ENCODE measurements around the gene PLEKHG5. TPM values are rescaled to one million over a fixed set of nuclear protein-coding genes. Genes with fewer than 3 reads are reported as not detected.

PLEKHG5 gene
- total RNA-seq, 2 donors from 2014 or later, result 0.33 to 0.81 TPM

DNA sequence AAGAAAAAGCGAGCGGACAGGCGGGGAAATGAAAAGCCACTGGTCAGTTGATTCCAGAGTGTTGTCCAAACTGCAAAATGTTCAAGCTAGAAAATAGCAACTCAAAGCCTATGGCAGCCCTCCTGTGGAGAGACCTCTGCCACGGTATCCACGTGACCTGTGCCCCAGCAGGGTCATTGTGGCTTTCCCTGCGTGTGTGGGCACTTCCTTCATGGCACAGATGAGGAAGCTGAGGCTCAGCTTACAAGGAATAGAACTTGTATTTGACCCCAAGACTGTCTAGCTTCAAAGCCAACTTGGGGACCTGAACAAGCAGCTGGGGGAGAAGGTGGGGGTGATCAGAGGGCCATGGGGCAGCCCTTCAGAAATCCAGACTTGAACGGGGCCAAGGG is 15.6 kb upstream of the PLEKHG5 start:
- Mint-ChIP-seq H3K27me3 (no peaks in the 10 kb centered on the region), H3K9me3 (no peaks in the 10 kb centered on the region), H3K36me3 (no peaks in the 10 kb centered on the region), H3K4me1 (ENCODE audit: low read depth in 2 of 2) (no peaks in the 10 kb centered on the region), H3K4me3 (no peak overlapping the region), H3K27ac (no peak overlapping the region)
- ATAC-seq (no peak), DNase-seq (ENCODE audit: low spot score) (no peak)

DNA sequence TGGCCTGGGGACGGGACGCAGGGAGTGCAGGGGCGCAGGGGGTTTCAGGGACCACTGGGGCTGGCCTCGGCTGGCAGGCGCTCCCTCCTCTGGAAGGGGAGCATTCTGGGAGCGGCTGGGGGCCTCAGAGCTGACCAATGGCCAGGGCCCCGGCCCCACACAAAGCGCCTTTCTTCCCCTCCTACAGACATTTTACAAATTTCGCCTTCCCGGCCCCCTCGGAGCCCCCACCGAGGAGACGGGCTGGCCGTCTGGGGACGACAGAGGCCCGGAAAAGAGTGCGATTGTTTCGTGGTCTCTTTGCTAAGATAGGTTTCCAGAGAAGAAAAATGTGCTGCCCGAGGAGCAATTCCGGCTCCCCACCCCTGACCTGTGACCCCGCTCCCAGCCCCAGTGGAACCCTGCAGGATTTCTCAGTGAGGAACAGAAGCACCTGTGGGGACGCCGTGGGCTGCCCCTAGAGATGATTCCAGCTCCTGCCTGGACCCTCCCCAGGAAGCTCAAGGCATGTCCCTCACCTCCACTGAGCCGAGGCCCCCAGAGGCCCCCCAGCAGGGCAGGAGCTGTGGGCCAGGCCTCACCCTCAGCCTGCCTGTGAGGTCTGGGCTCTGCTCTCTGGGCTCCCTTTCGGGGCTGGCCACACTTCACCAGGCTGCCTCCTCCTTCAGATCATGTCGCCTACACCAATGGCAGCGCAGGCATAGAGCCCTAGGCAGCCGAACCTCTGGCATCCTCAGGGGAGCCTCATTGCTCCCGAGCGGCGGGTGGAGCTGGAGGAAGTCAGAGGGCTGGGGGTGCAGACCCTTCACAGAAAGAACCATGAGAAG is 15.0 kb upstream of the PLEKHG5 start:
- Mint-ChIP-seq H3K36me3 (no peaks in the 10 kb centered on the region), H3K4me3 (no peak overlapping the region), H3K27me3 (peaks cover under 1 to 1% of the 10 kb centered on the region in 2 donors), H3K9me3 (no peaks in the 10 kb centered on the region), H3K27ac (no peak overlapping the region), H3K4me1 (ENCODE audit: low read depth in 2 of 2) (no peaks in the 10 kb centered on the region)
- no peak for ATAC-seq
- no peak for DNase-seq (ENCODE audit: low spot score)

DNA sequence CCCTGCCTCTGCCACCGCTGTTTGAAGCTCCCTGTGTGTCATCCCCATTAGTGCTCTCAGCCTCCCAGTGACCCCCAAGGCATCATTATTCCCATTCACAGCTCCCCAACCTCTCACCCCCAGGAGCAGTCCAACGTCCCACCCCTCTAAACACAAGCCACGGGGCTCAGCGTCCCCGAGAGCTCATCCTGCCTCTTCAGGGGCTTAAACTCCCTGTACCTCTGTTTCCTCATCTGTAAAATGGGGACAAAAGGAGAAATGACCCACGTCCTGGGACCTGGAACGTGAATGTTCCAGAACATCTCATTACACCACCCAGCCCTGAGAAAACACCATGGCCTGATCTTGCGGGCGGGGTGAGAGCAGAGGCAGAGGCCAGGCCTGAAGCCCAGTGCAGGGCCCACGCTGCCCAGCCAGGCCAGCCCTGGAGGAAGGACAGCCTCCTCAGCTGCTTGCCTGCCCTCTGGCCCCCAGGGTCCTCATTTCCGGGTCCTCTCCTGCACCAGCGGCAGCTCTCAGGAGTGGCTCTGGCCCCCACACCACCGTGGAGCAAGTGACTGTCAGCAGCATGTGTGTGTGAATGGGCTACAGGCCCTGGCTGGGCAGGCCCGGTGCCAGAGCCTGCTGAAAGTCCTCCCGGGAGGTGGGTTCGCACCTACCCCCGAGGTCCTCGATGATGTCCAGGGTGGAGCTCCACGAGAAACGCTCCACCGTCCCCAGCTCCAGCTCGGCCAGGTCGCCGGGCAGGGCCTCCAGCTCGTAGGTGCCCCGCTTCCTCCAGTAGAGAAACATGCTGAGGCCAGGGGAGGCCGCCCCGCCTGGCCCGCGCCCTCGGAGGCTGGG is 14.1 kb upstream of the PLEKHG5 start:
- no peak for DNase-seq (ENCODE audit: low spot score)
- Mint-ChIP-seq H3K27ac (no peak overlapping the region), H3K27me3 (peaks cover 4 to 6% of the 10 kb centered on the region in 2 donors), H3K36me3 (no peaks in the 10 kb centered on the region), H3K4me3 (no peak overlapping the region), H3K4me1 (ENCODE audit: low read depth in 2 of 2) (no peaks in the 10 kb centered on the region), H3K9me3 (no peaks in the 10 kb centered on the region)
- no peak for ATAC-seq

DNA sequence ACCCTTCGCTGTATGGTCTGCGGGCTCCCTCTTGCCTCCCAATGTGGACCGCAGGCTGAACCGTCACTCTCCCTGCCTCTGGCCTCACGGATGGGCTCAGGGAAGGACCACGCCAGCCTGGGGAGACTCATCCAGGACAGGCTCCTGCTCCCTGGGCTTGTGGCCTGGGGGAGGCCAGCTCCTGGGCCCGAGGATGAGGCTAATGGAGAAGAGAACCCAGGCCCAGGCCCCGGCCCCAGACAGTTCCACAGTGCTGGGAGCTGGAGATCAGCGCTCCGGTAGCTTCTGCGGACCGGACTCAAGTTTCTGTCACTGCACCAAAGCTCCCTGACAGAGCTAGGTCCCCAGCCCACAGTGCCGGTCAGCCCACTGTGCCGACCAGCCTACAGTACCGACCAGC is 13.4 kb upstream of the PLEKHG5 start:
- no peaks in the 10 kb centered on the region for H3K4me1 Mint-ChIP-seq (ENCODE audit: low read depth in 2 of 2)
- H3K9me3 Mint-ChIP-seq, result no peaks in the 10 kb centered on the region
- no peak for DNase-seq (ENCODE audit: low spot score)
- no peak for ATAC-seq
- H3K36me3 Mint-ChIP-seq, result no peaks in the 10 kb centered on the region
- peaks cover 4 to 6% of the 10 kb centered on the region in 2 donors for H3K27me3 Mint-ChIP-seq
- H3K4me3 Mint-ChIP-seq, result no peak overlapping the region
- no peak overlapping the region for H3K27ac Mint-ChIP-seq

DNA sequence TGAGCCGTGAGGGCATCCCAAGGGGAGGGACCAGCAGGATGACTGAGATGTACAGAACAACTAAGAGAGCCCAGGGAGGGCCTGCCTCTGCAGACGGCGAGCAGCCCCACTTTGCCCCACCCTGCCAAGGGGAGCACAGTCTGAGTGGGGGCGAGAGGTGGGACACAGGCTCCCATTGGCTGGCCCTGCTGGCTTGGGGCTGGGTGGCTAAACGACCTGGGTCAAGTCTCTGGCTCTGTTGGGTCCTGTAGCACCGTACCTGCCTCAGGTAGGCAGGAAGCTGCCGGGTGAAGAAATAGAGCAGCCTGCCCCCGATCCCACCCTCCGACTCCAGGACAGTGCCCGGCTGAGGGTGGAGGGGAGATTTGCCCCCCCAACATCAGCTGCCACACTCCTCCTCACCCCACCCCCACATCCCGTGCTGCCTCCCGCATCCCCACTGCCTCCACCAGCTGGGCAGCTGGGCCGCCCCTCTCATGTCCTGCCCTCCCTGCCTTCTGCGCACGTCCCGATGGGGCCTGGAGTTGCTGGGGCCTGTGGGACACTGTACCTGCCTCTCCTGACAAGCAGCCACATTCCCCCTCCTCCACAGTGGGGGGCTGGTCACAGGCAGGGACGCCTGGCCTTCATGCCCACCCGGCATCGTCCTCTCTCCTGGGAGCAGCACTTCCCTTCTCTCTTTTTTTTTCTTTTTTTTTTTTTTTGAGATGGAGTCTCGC is 12.6 kb upstream of the PLEKHG5 start:
- H3K36me3 Mint-ChIP-seq, result no peaks in the 10 kb centered on the region
- H3K27ac Mint-ChIP-seq, result no peak overlapping the region
- no peaks in the 10 kb centered on the region for H3K4me1 Mint-ChIP-seq (ENCODE audit: low read depth in 2 of 2)
- peaks cover 6 to 8% of the 10 kb centered on the region in 2 donors for H3K27me3 Mint-ChIP-seq
- H3K4me3 Mint-ChIP-seq, result no peak overlapping the region
- ATAC-seq, result no peak
- H3K9me3 Mint-ChIP-seq, result no peaks in the 10 kb centered on the region
- no peak for DNase-seq (ENCODE audit: low spot score)

DNA sequence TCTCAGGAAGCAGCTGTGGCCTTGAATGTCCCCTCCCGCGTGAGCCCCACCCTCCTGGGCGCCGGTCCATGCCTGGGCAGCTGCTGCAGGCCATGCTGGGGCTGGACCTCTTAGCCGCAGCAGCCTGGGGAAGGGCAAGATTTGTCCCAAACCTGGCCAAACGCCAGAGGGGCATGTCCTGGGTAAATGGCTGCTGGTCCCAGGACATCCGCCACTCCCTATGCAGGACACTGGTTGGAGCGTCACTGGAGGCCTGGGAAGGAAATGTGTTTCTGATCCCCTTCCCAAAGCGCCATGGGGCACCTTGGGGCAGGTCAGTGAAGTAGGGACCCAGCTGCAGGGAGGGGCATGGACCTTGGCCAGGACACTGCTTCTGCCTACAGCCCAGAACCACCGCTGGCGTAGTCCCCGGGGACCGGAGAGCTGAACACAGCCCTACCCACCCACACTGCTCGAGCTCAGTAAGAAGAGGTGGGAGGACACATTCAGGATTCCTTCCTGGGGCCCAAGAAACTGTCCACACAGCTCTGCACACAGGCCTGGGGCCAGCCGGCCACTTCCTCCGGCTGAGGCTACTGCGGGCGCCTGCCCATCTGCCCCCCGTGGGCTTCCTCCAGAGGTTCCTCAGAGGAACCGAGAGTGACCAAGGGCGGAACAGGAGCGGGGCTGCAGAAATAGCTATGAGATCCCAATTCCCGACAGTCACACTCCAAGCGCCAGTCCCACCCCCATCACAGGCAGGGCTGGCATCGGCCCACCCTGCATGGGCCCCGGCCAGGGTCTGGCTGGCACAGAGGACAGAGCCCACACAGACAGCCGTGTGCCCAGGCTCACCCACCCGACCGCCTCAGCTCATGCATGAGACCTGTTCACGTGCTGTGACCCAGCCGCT is 10.8 kb upstream of the PLEKHG5 start:
- H3K27ac Mint-ChIP-seq, result no peak overlapping the region

DNA sequence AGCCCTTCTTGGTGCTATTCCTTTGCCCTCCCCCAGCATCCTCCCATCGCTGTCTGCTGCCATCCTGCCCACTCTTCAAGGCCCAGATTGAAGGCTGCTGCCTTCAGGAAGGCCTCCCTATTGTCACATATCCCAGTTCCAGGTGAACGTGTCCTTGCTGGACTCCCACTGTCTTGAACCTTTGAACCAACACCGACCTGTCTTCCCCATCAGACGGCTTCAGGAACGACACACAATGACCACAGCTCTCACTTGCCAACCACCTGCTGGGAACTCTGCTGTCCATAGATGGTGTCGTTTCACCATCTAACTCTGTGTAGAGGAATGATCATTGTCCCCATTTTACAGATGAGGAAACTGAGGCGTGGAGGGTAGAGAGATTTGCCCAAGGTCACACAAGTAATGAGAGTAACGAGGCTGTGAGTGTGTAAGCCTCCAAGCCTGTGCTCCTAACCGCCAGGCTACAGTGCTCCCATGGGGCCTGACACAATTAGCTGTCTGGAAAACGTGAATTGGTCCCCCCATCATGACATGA is 9.9 kb upstream of the PLEKHG5 start:
- peaks cover 6 to 12% of the 10 kb centered on the region in 2 donors for H3K27me3 Mint-ChIP-seq
- no peaks in the 10 kb centered on the region for H3K36me3 Mint-ChIP-seq
- ATAC-seq (no peak), DNase-seq (ENCODE audit: low spot score) (no peak)
- H3K27ac Mint-ChIP-seq, result no peak overlapping the region
- no peaks in the 10 kb centered on the region for H3K4me1 Mint-ChIP-seq (ENCODE audit: low read depth in 2 of 2)
- no peak overlapping the region for H3K4me3 Mint-ChIP-seq
- no peaks in the 10 kb centered on the region for H3K9me3 Mint-ChIP-seq

More for the DNA sequence above, 10.8 kb upstream of the PLEKHG5 start:
- Mint-ChIP-seq H3K4me1 (ENCODE audit: low read depth in 2 of 2) (no peaks in the 10 kb centered on the region), H3K4me3 (no peak overlapping the region), H3K27me3 (peaks cover 6 to 12% of the 10 kb centered on the region in 2 donors), H3K9me3 (no peaks in the 10 kb centered on the region), H3K36me3 (no peaks in the 10 kb centered on the region)
- no peak for ATAC-seq
- no peak for DNase-seq (ENCODE audit: low spot score)

DNA sequence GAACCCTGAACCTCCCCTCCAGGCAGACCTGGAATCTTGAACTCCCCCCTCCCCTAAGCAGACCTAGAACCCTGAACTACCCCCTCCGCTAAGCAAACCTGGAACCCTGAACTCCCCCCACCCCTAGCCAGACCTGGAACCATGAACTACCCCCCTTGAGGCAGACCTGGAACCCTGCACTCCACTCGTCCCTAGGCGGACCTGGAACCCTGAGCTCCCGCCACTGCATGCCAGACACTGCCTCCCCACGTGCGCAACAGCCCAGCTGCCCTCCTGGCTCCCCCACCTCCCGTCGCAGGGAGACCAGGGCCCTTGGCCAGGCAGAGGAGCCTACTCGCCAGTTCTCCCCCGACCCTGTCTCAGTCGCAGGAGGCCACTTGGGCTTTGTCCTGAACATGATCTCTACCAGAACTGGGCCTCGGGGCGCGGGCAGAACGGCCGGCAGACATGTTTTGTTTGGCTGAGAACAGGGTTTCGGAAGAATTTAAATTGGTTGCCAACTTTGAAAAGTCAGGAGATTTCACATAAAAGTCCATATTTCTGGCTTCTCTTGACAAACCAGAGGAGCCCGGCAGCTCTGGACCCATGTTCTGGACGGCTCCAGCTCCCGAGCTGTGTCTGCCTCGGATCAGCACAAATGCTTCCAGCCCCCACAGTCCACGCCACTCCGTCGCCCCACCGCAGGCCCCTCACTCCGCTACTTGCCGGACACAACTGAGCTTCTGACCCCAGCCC is 9.2 kb upstream of the PLEKHG5 start:
- no peaks in the 10 kb centered on the region for H3K9me3 Mint-ChIP-seq
- no peak overlapping the region for H3K27ac Mint-ChIP-seq
- H3K36me3 Mint-ChIP-seq, result no peaks in the 10 kb centered on the region
- no peak overlapping the region for H3K4me3 Mint-ChIP-seq
- DNase-seq (ENCODE audit: low spot score) (no peak), ATAC-seq (no peak)
- H3K4me1 Mint-ChIP-seq (ENCODE audit: low read depth in 2 of 2), result no peaks in the 10 kb centered on the region
- peaks cover 6 to 12% of the 10 kb centered on the region in 2 donors for H3K27me3 Mint-ChIP-seq

DNA sequence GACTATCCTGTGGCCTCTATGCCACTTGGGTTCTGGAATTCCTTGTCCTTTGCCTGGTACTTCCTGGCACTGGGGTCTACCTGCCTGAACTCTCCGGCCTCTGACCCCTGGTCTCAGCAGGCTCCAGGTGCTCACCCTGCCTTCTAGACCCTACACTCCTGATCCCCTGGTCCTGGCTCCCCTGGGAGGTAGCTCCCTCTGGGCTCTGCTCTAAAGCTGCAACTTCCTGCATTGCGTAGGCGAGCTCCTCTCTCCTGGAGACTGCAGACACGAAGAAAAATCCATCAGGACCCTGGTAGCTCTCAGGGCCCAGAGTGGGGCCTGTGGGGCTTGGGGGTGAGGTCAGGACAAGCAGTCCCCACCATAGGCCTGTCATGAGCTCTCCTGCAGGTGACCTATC is 7.8 kb upstream of the PLEKHG5 start:
- H3K27me3 Mint-ChIP-seq, result peaks cover 6 to 12% of the 10 kb centered on the region in 2 donors
- ATAC-seq, result no peak
- H3K4me3 Mint-ChIP-seq, result no peak overlapping the region
- no peaks in the 10 kb centered on the region for H3K9me3 Mint-ChIP-seq
- DNase-seq (ENCODE audit: low spot score), result no peak
- H3K27ac Mint-ChIP-seq, result no peak overlapping the region
- H3K4me1 Mint-ChIP-seq (ENCODE audit: low read depth in 2 of 2), result no peaks in the 10 kb centered on the region
- H3K36me3 Mint-ChIP-seq, result no peaks in the 10 kb centered on the region

DNA sequence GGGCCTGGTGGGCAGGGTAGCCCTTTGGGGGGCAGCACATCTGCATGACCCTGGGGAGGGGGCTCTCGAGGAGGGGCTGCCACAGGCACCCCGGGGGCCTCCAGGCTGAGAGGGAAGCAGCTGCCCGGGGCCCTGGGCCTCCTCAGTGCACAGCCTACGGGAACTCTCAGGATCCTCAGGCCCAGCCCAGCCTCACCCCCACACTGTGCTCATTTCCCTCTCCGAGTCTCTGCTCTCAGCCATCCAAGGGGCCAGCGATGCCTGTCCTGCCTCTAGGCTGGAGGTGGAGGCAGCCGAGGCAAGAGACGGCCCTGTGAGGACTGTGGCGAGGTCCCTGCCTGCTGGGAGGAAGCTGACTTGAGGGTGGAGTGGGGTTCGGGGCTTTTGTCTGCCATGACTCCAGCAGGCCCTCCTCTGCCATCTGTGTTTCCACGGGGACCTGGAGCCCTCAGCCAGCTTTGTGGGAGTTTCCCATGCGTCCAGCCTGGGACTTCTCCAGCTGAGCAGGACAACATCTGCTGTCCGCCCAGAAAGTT is 7.2 kb upstream of the PLEKHG5 start:
- Mint-ChIP-seq H3K4me1 (ENCODE audit: low read depth in 2 of 2) (no peaks in the 10 kb centered on the region), H3K36me3 (no peaks in the 10 kb centered on the region), H3K27me3 (peaks cover 6 to 12% of the 10 kb centered on the region in 2 donors), H3K27ac (no peak overlapping the region), H3K9me3 (no peaks in the 10 kb centered on the region), H3K4me3 (no peak overlapping the region)
- ATAC-seq (no peak), DNase-seq (ENCODE audit: low spot score) (no peak)

DNA sequence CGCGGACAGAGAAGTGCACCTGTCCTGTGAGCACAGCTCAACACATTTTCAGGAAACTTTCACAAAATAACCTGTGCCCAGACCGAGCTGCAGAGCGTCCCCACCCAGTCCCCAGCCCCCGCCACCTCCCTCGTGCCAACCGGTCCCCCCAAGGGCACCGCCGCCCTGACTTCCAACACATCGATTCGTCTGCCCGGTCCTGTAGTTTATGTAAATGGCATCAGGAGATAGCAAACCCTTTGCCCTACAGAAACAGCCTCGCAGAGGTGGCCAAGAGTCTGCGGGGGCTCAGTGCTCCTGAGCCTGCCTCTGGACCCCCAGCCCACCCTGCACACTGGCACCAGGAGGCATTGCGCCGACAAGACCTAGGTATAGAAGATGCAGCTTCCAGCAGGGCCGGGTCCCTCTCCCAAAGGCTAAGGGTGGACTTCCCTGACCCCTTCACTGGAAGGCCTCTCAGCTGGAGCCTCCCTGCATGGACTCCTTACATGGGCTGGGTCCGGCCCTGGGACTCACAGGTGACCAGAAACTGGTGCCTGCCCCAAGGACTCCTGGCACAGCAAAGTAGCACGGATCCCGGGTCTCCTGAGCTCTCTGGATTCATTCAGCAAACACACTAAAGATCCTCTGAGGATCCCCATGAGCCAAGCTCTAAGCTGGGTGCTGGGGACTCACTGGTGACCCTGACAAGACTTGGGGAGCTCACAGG is 6.6 kb upstream of the PLEKHG5 start:
- no peaks in the 10 kb centered on the region for H3K4me1 Mint-ChIP-seq (ENCODE audit: low read depth in 2 of 2)
- no peaks in the 10 kb centered on the region for H3K9me3 Mint-ChIP-seq
- peak overlapping the region; percentile 32 for H3K4me3 Mint-ChIP-seq
- DNase-seq (ENCODE audit: low spot score), result no peak
- peaks cover 6 to 12% of the 10 kb centered on the region in 2 donors for H3K27me3 Mint-ChIP-seq
- H3K27ac Mint-ChIP-seq, result no peak overlapping the region
- H3K36me3 Mint-ChIP-seq, result no peaks in the 10 kb centered on the region
- ATAC-seq, result no peak
